MM.1S (cell line): Measurements from ENCODE around the gene KLF18.

Experiments used
- DNase-seq: peaks from one replicate; pipeline ENCODE4 v3.0.0-alpha.2; 2015
- H2AFZ ChIP-seq: fragments of 300-600 bp; sonication (generic); 2 replicates; pipeline ENCODE4 v1.6.0; 2016; ENCODE audit warnings: antibody characterized with exemption, low read length
- H3F3A ChIP-seq: fragments of 300-600 bp; sonication (generic); 2 replicates; pipeline ENCODE4 v1.6.1; 2016; ENCODE audit warnings: mild to moderate bottlenecking, antibody characterized with exemption, low read length, moderate library complexity, mixed read lengths; ENCODE audit not compliant: insufficient read depth
- H3K27ac ChIP-seq: fragments of 300-600 bp; sonication (generic); 2 replicates; pipeline ENCODE4 v1.5.1; 2016; ENCODE audit warnings: mild to moderate bottlenecking, low read length
- H3K27me3 ChIP-seq: fragments of 300-600 bp; sonication (generic); replicated peaks from 2 replicates; pipeline ENCODE4 v1.6.0; 2016; ENCODE audit warnings: low read length; ENCODE audit not compliant: insufficient read depth
- H3K36me3 ChIP-seq: fragments of 300-600 bp; sonication (generic); replicated peaks from 2 replicates; pipeline ENCODE4 v1.6.1; 2016; ENCODE audit warnings: mild to moderate bottlenecking, low read length, mixed read lengths; ENCODE audit not compliant: insufficient read depth
- H3K4me1 ChIP-seq: fragments of 300-600 bp; sonication (generic); 2 replicates; pipeline ENCODE4 v1.6.1; 2016; ENCODE audit warnings: low read length, mixed read lengths
- H3K4me2 ChIP-seq: fragments of 300-600 bp; sonication (generic); 2 replicates; pipeline ENCODE4 v1.6.0; 2016; ENCODE audit warnings: low read depth, low read length
- H3K4me3 ChIP-seq: fragments of 300-600 bp; sonication (generic); 2 replicates; pipeline ENCODE4 v1.5.1; 2016; ENCODE audit warnings: low read length, mixed read lengths
- H3K79me2 ChIP-seq: fragments of 300-600 bp; sonication (generic); 2 replicates; pipeline ENCODE4 v1.6.1; 2016; ENCODE audit warnings: mixed run types, low read length, mixed read lengths
- H3K9ac ChIP-seq: fragments of 300-600 bp; sonication (generic); 2 replicates; pipeline ENCODE4 v1.6.1; 2016; ENCODE audit warnings: low read length, mixed read lengths
- H3K9me2 ChIP-seq: fragments of 300-600 bp; sonication (generic); replicated peaks from 2 replicates; pipeline ENCODE4 v1.6.1; 2016; ENCODE audit warnings: mild to moderate bottlenecking, low read length, mixed read lengths; ENCODE audit not compliant: insufficient read depth
- H3K9me3 ChIP-seq: fragments of 300-600 bp; sonication (generic); replicated peaks from 2 replicates; pipeline ENCODE4 v1.6.1; 2016; ENCODE audit warnings: mild to moderate bottlenecking, low read length, mixed read lengths; ENCODE audit not compliant: insufficient read depth
- H4K20me1 ChIP-seq: fragments of 300-600 bp; sonication (generic); 2 replicates; pipeline ENCODE4 v1.6.1; 2016; ENCODE audit warnings: mild to moderate bottlenecking, low read length, moderate library complexity, mixed read lengths; ENCODE audit not compliant: insufficient read depth
- EZH2 ChIP-seq: fragments of 300-600 bp; sonication (generic); optimal IDR thresholded peaks from 2 replicates; pipeline ENCODE3; 2017; ENCODE audit warnings: low read depth, mild to moderate bottlenecking, antibody characterized with exemption, low read length, mixed read lengths
- EZH2phosphoT487 ChIP-seq: fragments of 300-600 bp; sonication (generic); IDR thresholded peaks from 2 replicates; pipeline ENCODE4 v1.6.1; 2018; ENCODE audit warnings: antibody characterized with exemption, low read length
- TF ChIP-seq, protein P1 (sequence below): fragments of 300-600 bp; sonication (generic); IDR thresholded peaks from 2 replicates; pipeline ENCODE4 v1.5.1; 2016; ENCODE audit warnings: antibody characterized with exemption, low read length, mixed read lengths

KLF18 gene

DNA sequence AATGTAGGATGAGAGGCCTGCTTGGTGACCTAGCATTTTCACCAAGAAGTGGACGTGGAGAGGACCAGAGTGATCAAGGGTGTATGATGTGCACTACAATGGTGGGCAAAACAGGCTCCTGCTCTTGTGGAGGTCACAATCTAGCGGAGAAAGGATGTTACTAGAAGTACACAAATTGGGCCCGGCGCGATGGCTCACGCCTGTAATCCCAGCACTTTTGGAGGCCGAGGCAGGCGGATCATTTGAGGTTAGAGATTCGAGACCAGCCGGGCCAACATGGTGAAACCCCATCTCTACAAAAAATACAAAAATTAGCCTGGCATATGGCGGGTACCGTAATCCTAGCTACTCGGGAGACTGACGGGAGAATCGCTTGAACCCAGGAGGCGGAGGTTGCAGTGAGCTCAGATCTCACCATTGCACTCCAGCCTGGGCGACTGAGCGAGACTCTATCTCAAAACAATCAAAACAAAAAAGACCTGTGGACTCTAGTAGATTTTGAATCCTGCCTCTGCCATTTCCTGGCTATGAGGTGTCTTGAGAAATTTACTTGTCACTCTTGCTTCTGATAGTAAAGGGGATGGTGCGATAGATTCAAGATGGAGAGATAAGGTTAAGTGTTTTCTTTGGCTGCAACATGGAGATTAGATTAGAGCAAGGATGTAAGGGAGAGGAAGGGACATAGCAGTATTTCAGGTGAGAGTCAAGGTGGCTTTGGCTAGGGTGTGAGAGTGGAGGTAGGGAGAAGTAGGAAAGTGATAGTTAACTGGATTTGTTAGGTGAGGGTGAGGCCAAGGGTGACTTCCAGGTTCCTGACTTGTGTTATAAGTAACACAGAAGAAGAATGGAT lies 7.1 kb downstream of the KLF18 start:
- no peaks in the 10 kb centered on the region for H3K9me3 ChIP-seq
- no peaks in the 10 kb centered on the region for H3K36me3 ChIP-seq
- H3K27me3 ChIP-seq, result no peaks in the 10 kb centered on the region
- H3K4me3 ChIP-seq, result no peak overlapping the region
- no peak overlapping the region for H3K4me2 ChIP-seq
- H3K9me2 ChIP-seq, result no peaks in the 10 kb centered on the region
- no peak for DNase-seq
- H3K4me1 ChIP-seq, result no peaks in the 10 kb centered on the region
- H3K79me2 ChIP-seq, result no peaks in the 10 kb centered on the region
- TF ChIP-seq EZH2, result no peak
- H3K27ac ChIP-seq, result no peak overlapping the region
- no peaks in the 10 kb centered on the region for H4K20me1 ChIP-seq
- H2AFZ ChIP-seq, result no peak overlapping the region
- H3F3A ChIP-seq, result no peaks in the 10 kb centered on the region
- H3K9ac ChIP-seq, result no peak overlapping the region

DNA sequence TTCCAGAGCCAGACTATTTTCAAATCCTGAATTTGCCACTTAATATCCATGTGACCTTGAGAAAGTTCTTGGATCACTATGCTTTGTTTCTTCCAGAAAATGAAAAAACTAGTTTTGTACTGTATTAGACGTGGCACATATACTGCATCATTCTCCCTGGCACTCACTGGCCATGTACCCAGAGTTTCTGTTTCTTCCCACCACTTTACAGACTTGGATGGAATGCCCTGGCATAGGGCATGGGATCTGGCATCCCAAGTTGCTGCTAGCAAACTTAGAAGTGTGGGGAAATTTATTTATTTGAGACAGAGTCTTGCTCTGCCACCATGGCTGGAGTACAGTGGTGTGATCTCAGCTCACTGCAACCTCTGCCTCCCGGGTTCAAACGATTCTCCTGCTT lies 10.0 kb downstream of the KLF18 start:
- no peak overlapping the region for H3K9ac ChIP-seq
- H3K27me3 ChIP-seq, result no peaks in the 10 kb centered on the region
- no peaks in the 10 kb centered on the region for H3F3A ChIP-seq
- TF ChIP-seq EZH2phosphoT487 (no peak), EZH2 (no peak)
- TF ChIP-seq, protein P1, sequence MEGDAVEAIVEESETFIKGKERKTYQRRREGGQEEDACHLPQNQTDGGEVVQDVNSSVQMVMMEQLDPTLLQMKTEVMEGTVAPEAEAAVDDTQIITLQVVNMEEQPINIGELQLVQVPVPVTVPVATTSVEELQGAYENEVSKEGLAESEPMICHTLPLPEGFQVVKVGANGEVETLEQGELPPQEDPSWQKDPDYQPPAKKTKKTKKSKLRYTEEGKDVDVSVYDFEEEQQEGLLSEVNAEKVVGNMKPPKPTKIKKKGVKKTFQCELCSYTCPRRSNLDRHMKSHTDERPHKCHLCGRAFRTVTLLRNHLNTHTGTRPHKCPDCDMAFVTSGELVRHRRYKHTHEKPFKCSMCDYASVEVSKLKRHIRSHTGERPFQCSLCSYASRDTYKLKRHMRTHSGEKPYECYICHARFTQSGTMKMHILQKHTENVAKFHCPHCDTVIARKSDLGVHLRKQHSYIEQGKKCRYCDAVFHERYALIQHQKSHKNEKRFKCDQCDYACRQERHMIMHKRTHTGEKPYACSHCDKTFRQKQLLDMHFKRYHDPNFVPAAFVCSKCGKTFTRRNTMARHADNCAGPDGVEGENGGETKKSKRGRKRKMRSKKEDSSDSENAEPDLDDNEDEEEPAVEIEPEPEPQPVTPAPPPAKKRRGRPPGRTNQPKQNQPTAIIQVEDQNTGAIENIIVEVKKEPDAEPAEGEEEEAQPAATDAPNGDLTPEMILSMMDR, result no peak
- no peaks in the 10 kb centered on the region for H3K4me1 ChIP-seq
- H3K4me3 ChIP-seq, result no peak overlapping the region
- H3K36me3 ChIP-seq, result no peaks in the 10 kb centered on the region
- H3K79me2 ChIP-seq, result no peaks in the 10 kb centered on the region
- DNase-seq, result no peak
- no peaks in the 10 kb centered on the region for H4K20me1 ChIP-seq
- no peak overlapping the region for H3K4me2 ChIP-seq
- H2AFZ ChIP-seq, result no peak overlapping the region
- H3K9me2 ChIP-seq, result no peaks in the 10 kb centered on the region
- H3K9me3 ChIP-seq, result no peaks in the 10 kb centered on the region
- no peak overlapping the region for H3K27ac ChIP-seq

DNA sequence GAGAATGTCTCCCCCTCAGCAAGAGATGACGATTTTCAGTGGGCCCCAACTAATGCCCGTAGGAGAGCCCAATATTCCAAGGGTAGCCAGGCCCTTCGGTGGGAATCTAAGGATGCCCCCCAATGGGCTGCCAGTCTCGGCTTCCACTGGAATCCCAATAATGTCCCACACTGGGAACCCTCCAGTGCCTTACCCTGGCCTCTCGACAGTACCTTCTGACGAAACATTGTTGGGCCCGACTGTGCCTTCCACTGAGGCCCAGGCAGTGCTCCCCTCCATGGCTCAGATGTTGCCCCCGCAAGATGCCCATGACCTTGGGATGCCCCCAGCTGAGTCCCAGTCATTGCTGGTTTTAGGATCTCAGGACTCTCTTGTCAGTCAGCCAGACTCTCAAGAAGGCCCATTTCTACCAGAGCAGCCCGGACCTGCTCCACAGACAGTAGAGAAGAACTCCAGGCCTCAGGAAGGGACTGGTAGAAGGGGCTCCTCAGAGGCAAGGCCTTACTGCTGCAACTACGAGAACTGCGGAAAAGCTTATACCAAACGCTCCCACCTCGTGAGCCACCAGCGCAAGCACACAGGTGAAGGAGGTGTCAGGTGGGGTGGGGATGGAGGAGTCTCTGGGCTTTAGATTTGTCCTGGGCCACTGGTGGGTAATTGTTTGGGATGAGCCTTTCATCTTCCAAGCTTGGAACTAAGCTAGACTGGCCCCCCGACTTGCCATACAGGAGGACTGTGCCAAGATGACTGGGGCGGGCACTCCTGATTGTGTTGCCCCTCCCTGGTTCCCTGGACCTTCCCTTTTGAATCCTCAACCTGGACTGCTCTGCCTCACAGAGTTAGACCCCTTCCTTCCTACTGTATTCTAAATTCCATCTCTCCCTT lies 11.6 kb downstream of the KLF18 start:
- Histone ChIP-seq H3K4me1 (no peaks in the 10 kb centered on the region), H3K27ac (no peak overlapping the region), H3K9ac (no peak overlapping the region), H3K9me2 (no peaks in the 10 kb centered on the region), H3K36me3 (no peaks in the 10 kb centered on the region), H3K4me3 (no peak overlapping the region), H3K27me3 (no peaks in the 10 kb centered on the region), H3F3A (no peaks in the 10 kb centered on the region), H4K20me1 (no peaks in the 10 kb centered on the region), H3K9me3 (no peaks in the 10 kb centered on the region), H3K79me2 (no peaks in the 10 kb centered on the region), H3K4me2 (no peak overlapping the region), H2AFZ (no peak overlapping the region)
- TF ChIP-seq, protein P1, result no peak
- no peak for TF ChIP-seq EZH2phosphoT487
- no peak for TF ChIP-seq EZH2
- no peak for DNase-seq
